Fibroblast of gingiva (primary cell): ENCODE measurements around the gene CARHSP1.
"Not testable (repeated sequence)": the region's sequence is repeated elsewhere in the genome, so short reads cannot be mapped to it uniquely, and the experiment has no call there.

Experiments used
- DNase-seq: peaks from one replicate; pipeline ENCODE4 v3.0.0-alpha.2; 2011; ENCODE audit warnings: low read depth

Gene CARHSP1

DNA sequence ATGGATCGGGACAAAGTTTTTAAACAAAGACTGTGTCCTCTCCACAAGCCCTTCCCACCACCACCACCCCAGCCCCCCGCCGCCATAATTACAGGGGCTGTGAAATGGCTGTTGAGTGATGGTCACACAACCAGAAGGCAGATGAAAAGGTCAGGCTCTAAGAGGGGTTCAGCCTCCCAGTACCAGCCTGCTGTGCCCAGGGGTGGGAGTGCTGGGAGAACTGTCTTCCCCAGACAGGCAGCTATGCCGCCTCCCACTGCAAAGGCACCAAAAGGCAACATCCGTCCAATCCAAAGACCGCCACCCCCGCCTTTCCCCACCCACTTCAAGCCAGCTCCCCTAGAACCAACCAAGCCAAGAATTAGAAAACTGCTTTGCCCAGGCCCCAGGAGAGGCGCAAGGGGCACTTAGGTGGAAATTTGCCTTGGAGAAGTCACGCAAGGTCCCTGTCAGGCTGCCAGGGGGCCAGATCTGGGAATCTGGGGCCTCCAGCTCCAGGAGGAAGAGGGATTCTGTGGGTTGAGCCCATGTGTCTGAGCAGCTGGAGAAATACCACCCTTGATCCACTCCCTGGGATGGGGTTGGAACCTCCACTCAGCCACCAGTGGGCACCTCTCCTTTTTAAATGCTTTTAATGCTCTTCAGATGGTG lies 14.4 kb downstream of the CARHSP1 start:
- DNase-seq = no peak

GRCh38 chr16:8853611-8854010 lies 15.2 kb downstream of the CARHSP1 start:
- no peak for DNase-seq

DNA sequence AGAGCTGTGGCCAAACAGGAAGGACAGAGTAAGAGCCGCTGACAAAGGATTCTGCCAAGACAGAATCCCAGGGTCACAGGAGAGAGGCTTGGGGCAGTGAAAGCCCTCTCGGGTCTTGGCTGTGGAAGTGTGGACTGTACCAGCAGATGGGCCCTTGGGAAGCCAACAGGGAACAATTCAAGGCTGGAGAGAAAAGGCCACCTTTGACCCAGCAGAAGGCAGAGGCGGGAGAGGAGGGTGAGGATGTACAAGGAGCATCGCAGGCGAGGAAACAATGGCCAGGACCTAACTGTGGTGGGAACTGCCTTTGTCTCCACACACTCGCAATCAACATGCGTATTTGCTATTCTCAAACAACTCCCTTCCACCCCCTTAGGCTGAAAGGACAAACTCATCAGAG lies 15.7 kb downstream of the CARHSP1 start:
- DNase-seq = no peak

GRCh38 chr16:8852534-8852933 lies 16.3 kb downstream of the CARHSP1 start:
- DNase-seq = no peak

DNA sequence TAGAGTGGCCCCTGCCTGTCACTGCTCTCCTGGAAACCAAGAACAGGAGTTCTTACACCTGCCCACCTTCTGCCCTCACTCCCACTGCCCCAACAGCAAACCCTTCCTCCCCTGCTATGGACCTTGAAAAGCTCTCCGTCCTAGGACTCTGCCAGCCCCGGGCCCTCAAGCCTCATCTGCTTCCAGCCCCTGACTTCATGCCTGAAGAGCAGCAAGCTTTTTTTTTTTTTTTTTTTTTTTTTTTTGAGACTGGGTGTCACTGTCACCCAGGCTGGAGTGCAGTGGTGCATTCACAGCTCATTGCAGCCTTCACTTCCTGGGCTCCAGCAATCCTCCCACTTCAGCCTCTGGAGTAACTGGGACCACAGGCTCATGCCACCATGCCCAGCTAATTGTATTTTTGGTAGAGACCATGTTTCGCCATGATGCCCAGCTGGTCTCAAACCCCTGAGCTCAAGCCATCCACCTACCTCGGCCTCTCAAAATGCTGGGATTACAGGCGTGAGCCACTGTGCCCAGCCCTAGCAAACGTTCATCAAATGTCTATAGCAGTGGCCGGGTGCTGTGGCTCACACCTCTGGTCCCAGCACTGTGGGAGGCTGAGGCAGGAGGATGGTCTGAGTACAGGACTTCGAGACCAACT lies 16.9 kb downstream of the CARHSP1 start:
- no peak for DNase-seq

DNA sequence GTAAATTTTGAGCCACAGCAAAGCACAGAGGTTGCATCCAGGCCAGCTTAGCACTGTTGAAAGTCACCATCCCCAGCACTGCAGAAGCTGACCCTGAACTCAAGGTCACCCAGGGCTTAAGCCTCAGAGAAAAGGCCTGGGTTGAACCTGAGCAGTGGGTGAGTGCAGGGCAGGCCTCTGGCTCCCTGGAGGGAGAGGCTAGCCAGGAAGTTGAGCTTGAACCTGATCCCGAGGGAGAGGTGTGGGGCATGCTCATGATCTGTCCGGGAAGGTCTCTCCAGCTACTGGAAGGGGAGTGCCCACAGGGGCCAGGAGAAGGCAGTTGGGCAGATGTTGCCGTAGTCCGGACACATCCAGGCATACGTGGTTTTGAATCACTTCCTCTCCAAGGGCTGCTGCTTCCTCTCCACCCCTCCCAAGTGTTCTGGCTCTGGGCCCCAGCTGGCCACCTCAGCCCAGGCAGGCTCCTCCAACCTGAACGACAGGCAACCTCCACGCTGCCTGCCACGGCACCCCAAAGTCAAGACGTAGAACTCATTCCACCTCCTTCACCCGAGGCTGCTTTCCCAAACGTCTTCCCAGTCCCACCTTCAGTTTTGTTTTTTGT lies 18.4 kb downstream of the CARHSP1 start:
- peak; percentile 69 for DNase-seq

- DNase-seq = no peak
Measured at GRCh38 chr16:8849411-8850011, 19.3 kb downstream of the CARHSP1 start.

DNA sequence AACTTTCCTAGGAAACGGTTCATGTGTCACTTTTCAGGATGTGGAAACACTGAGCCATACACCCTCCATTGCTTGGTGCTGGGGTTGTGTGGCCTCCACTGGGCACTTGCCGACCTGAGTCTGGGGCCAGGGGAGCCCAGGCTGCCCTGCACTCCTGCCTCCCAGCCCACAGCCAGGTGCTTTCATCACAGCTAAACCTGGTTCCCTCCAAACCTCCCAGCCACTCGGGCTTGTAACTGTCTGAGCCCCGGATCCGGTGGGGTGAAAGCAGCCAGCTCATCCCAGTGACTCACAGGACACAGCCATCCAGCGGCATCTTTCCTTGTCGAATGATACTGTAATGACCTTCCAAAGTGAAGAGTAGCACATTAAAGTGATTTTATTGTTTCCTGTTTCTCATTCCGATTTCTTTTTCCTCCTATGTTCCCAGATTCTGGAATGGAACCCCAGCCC lies 19.8 kb downstream of the CARHSP1 start:
- DNase-seq = peak; percentile 30

GRCh38 chr16:8848231-8848938 lies 20.4 kb downstream of the CARHSP1 start:
- DNase-seq = no peak

DNA sequence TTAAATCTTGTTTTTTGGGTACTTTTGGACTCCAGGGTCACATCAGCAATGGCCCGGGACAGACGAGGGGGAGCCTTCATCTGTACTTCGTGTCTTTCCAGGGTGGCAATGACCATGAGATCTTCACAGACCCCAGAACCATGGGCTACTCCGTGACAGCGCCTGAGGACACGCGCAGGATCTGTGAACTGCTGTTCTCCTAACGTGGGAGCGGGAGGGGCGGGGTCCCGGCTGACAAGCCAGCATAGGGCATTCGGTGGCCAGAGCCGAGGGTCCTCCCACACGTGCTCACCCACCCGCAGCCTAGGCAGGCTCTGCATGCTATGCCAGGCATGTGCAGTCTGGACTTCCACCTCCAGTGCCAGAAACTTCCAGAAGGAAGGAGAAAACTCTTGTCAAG lies 21.2 kb downstream of the CARHSP1 start:
- no peak for DNase-seq

- no peak for DNase-seq
Measured at GRCh38 chr16:8847145-8847544, 21.7 kb downstream of the CARHSP1 start.

DNA sequence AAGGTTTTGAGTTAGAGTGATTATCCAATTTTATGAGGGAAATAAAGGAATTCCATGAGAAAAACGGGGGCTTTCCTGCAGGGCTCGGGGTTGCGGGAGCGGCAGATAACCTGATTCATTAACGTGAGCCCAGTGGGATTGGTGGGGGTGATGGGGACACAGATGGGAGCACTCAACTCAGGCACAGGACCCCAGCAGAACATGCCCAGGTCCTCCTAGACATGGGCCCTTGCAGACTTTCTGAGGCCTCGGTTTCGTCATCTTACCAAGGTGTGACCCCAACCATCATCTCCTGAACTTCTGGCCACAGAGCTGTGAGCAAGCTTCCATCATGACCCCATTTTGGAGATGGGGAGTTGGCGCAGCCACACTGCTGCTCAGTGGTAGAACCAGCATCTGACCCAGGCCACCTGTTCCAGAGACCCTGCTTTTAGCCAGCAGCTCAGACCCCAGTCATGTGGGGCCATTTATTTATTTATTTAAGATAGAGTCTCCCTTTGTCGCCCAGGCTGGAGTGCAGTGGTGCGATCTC lies 22.3 kb downstream of the CARHSP1 start:
- DNase-seq = no peak

GRCh38 chr16:8845699-8846298 lies 23.0 kb downstream of the CARHSP1 start:
- DNase-seq = no peak

- DNase-seq = not testable (repeated sequence)
Measured at GRCh38 chr16:8843296-8843695, 25.5 kb downstream of the CARHSP1 start.

DNA sequence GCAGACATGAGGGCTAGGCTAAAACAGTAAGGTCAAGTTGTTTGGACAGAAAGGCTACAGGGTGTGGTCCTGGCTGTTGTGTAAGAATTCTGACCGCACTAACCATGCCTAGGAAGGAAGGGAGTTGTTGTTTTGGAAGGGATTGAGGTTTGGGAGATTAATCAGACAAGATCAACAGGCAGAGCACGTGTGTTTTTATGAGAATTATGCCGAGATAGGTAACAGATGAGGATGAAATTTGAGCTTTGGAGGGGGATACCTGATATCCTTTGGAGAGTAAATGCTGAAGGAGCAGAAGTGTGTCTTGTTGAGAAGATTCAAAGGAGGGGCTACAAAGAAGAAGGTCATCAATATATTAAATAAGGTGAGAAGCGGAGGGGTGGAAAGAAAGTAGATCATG lies 26.8 kb downstream of the CARHSP1 start:
- peak; percentile 40 for DNase-seq

- DNase-seq = not testable (repeated sequence)
Measured at GRCh38 chr16:8837594-8837993, 31.2 kb downstream of the CARHSP1 start.

- not testable (repeated sequence) for DNase-seq
Measured at GRCh38 chr16:8836797-8837196, 32.0 kb downstream of the CARHSP1 start.

GRCh38 chr16:8832717-8833105 lies 36.1 kb downstream of the CARHSP1 start:
- DNase-seq = no peak

DNA sequence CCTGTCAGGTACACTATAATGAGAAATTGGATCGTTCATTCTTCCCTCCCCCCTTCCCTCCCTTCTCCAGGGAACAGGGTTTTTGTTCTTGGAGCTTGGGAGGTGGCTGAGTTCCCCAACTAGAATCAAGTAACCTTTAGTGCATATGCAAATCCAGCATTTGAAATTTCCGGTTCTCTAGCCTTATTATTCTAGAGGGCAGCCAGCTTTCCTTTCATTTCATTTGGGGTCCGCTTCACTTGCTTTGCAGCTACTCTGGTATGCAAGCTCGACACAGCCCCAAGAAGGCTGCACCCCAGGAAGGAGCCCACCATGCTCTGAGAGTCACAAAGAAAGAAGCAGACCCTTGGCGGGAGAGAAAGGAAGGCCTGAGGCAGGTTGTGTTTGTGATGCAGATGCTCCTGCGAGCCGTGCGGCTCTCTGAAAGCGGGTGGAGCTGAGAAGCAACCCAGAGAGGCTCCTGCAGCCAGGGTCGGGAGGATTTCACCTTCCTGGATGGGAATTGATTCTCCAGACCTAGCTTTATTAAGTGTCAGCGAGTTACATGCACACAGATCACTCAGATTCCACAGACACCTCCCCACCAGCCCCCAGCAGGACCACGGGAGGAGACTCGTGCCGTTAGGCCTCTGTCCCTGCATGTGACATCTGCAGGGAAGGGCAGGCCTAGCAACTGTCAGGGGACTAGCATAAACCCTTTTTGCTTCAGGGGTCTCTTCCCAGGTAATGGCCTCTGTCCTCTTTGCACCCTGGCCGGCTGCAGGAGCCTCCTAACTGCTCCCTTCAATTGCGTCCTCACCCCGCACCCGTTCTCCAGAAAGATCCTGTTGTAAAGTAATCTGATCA lies 36.7 kb downstream of the CARHSP1 start:
- no peak for DNase-seq

- DNase-seq = no peak
Measured at GRCh38 chr16:8831450-8831849, 37.4 kb downstream of the CARHSP1 start.
